ENCODE results near the gene NMRAL1.

Gene NMRAL1

GRCh38 chr16:4465977-4466779 lies 8.2 kb downstream of the NMRAL1 start:
- DNase-seq (ENCODE audit: low spot score) = no peak

- DNase-seq (ENCODE audit: low spot score) = peak; percentile 20
Measured at GRCh38 chr16:4463522-4464163, 10.8 kb downstream of the NMRAL1 start.

DNA sequence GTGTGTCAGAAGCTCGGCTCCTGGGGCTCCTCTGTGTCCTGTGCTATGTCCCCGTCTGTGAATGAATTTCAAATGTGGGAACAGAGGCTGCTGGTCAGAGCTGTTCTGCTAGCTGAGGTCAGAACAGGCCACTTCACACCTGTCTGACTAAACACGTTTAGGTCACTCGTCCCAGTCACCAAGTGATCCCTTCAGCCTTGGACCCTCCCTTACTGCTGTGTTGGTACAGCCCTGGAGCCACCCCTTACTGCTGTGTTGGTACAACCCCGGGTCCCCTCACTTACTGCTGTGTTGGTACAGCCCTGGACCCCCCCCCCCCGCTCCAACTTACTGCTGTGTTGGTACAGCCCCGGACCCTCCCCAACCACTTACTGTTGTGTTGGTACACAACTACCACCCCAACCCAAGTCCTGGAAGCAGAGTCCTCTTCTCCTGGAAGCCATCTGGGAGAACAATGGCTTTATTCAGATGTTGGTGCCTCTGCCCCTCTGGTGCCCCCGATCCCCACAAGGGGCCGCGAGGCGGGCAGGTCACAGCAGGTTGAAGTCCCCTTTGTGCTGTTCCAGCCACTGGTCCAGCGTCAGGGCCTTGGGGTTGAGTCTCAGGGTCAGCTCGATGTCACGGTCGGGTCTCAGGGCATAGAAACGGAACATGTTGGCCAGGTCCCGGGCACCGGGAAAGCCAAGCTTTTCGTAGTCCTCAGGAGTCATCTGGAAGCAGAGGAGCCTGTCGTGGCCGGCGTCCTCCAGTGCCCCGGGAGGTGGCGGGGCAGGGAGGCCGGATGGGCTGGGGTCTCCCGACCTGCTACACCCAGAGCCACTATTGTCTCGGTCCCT lies 13.0 kb downstream of the NMRAL1 start:
- no peak for DNase-seq (ENCODE audit: low spot score)

GRCh38 chr16:4460936-4461249 lies 13.5 kb downstream of the NMRAL1 start:
- no peak for DNase-seq (ENCODE audit: low spot score)

DNA sequence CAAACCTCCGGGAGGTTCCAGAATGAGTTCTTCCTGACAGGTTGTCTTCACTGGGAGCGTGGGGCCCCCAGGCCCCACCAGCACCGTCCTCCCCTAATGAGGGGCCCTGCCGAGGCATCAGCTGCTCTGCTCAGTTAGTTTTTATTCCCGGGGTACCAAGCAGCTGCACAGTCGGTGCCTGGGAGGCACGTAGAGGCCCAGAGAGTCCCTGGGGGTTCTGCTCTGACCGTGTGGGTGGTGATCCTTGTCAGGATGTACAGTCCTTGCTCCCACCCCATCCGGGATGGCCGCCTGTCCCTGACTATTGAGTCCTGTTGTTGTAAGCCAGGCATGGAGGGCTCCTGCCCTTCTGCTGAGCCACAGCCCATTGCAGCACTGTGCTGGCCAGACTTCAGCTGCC lies 18.5 kb downstream of the NMRAL1 start:
- DNase-seq (ENCODE audit: low spot score) = no peak

- DNase-seq (ENCODE audit: low spot score) = no peak
Measured at GRCh38 chr16:4455081-4455480, 19.3 kb downstream of the NMRAL1 start.

GRCh38 chr16:4454623-4455022 lies 19.8 kb downstream of the NMRAL1 start:
- no peak for DNase-seq (ENCODE audit: low spot score)

- no peak for DNase-seq (ENCODE audit: low spot score)
Measured at GRCh38 chr16:4452674-4453073, 21.8 kb downstream of the NMRAL1 start.

GRCh38 chr16:4450931-4451519 lies 23.4 kb downstream of the NMRAL1 start:
- no peak for DNase-seq (ENCODE audit: low spot score)

GRCh38 chr16:4450430-4450829 lies 24.0 kb downstream of the NMRAL1 start:
- DNase-seq (ENCODE audit: low spot score) = no peak

- DNase-seq (ENCODE audit: low spot score) = no peak
Measured at GRCh38 chr16:4443986-4444385, 30.4 kb downstream of the NMRAL1 start.

- no peak for DNase-seq (ENCODE audit: low spot score)
Measured at GRCh38 chr16:4443271-4443670, 31.2 kb downstream of the NMRAL1 start.

- DNase-seq (ENCODE audit: low spot score) = no peak
Measured at GRCh38 chr16:4442371-4442770, 32.1 kb downstream of the NMRAL1 start.

DNA sequence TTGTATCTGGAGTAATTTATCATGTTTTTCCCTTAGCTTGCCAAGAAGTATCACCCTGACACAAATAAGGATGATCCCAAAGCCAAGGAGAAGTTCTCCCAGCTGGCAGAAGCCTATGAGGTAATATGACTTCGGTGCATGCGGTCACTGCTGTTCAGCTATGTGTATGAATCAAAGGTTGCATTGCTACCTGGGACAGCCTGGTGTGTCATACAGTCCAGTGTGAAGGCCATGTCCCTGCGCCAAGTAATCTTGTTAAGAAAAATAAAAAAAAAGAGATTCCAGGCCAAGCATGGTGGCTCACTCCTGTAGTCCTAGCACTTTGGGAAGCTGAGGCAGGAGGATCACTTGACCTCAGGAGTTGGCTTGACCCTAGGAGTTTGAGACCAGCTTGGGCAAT lies 37.1 kb downstream of the NMRAL1 start:
- no peak for DNase-seq (ENCODE audit: low spot score)

DNA sequence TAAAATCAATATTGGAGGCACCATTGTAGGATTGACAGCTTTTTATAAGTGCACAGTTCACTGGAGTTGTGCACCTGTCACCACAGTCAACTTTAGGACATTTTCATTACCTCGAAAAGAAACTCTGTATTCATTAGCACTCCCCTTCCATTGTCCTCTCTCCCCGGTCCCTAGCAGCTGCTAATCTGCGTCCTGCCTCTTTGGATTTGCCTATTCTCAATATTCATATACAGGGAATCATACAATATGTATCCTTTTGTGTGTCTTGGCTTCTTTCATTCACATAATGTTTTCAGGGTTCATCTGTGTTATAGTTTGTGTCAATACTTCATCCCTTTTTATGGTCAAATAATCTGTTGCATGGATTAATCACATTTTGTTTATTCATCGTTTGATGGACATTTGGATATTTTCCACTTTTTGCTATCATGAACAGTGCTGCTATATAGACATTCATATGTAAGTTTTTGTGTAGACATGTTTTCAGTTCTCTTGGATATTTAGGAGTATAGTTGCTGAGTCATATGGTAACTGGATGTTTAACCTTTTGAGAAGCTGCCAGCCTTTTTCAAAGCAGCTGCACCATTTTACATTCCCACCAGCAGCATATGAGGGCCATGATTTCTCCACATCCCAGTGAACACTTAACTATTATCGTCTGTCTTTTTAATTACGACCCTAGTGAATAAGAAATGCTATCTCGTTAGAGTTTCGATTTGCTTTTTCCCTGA lies 38.9 kb downstream of the NMRAL1 start:
- no peak for DNase-seq (ENCODE audit: low spot score)

- DNase-seq (ENCODE audit: low spot score) = no peak
Measured at GRCh38 chr16:4433914-4434787, 40.3 kb downstream of the NMRAL1 start.

DNA sequence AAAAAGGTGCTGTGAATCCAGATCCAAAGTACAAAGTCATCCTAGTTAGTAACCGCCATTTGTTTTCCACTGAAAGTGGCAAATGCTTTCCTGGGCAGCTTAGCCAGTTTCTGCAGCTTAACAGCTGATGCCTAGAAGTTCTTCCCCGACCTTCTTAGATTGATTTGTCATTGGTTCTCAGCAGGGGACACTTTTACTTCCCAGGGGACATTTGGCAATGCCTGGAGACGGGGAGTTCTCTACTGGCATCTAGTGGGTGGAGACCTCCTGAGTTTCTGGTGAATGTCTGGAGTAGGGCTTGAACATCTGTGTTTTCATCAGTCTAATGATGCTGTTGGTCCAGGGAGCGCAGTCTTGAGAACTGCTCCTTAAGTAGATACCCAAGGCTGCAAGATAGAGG lies 41.2 kb downstream of the NMRAL1 start:
- DNase-seq (ENCODE audit: low spot score) = no peak

DNA sequence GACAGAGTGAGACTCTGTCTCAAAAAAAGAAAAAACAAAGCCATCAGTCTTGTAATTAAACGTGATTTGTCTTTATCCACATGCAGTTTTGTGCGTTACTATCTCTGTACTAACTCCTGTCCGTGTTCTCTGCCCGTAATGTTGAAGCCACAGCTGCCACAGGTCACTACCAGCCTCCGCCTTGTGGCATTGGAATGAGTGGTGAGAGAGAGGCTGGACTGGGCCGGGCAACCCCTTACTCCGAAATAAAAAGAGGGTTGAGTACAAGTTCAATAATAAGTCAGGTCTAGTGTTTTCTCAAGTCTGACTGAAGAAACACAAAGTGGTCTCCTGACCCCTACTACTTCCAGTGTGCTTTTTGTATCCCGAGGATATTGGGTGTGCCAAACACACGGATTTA lies 43.4 kb downstream of the NMRAL1 start:
- no peak for DNase-seq (ENCODE audit: low spot score)

DNA sequence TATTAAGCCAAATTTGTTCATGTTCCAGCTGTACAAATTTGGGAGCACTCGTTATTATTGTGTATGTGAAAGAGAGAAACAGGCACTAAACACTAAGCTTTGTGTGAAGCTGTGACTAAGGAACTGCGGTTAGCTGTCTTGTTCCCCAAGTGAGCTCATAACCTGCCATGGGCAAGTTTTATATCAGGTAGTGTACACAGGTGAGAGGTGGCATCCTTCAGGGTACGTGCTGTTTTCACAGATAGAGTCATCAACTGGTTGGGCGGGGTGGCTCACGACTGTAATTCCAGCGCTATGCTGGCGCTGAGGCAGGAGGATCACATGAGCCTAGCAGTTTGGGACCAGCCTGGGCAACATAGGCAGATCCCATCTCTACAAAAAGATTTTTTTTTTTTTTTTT lies 45.9 kb downstream of the NMRAL1 start:
- DNase-seq (ENCODE audit: low spot score) = no peak

- DNase-seq (ENCODE audit: low spot score) = no peak
Measured at GRCh38 chr16:4426722-4427372, 47.6 kb downstream of the NMRAL1 start.

Measured in kidney tubule cell (primary cell).